ENCODE data around the gene FCAMR.
"Not testable (repeated sequence)": the region's sequence is repeated elsewhere in the genome, so short reads cannot be mapped to it uniquely, and the experiment has no call there.

FCAMR gene

DNA sequence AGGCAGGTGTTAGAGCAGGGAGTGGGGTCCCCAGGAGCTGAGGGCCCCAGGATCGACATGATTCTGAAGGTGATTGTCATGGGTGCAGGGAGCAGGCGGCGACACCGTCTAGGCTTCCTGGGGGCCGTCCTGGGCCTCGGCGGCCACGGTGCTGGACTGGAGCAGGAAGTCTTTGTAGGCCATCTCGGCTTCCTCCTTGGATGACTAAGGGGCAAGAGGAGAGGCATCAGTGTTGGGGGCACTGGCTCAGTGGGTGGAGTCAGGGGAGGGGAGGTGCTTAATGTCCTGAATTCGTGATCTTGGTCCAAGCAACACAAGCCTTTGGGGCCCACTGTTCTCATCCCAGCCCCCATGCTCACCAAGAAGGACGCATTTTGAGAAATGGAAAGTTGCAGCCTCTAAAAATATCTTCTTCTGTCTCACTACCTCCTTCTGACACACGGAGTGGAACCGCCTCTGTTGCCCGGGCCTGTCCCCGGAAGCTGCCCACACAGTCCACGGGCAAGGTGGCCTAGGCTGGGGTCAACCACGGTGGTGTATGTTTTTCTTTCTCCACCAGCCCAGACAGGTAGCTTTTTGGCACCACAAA is 40.0 kb downstream of the FCAMR start:
- peak; percentile 73 for DNase-seq

- DNase-seq = no peak
Measured at GRCh38 chr1:206929524-206929923, 40.7 kb downstream of the FCAMR start.

- DNase-seq = no peak
Measured at GRCh38 chr1:206926286-206926685, 44.0 kb downstream of the FCAMR start.

- peak; percentile 80 for DNase-seq
Measured at GRCh38 chr1:206925106-206925736, 45.0 kb downstream of the FCAMR start.

DNA sequence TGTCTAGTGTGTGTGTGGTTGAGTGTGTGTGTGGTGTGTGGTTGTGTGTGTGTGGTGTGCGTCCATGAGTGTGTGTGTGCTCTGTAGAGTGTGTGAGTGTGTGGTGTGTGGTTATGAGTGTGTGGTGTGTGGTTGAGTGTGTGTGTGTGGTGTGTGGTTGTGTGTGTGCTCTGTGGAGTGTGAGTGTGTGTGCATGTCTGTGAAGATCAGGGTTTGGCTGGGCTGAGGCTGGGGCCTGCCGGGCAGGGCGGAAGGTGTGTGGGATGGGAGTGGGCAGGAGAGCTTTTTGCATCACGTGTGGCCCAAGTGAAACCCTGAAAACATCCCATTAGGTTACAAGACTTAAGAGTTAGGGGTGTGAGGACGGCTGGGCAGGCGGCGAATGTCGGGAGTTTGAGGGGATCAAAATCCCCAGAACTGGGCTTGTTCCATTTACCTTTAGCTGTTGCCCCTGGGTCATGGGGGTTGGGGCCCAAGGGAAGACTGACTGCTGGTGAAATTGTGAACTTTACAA is 45.6 kb downstream of the FCAMR start:
- DNase-seq = no peak

DNA sequence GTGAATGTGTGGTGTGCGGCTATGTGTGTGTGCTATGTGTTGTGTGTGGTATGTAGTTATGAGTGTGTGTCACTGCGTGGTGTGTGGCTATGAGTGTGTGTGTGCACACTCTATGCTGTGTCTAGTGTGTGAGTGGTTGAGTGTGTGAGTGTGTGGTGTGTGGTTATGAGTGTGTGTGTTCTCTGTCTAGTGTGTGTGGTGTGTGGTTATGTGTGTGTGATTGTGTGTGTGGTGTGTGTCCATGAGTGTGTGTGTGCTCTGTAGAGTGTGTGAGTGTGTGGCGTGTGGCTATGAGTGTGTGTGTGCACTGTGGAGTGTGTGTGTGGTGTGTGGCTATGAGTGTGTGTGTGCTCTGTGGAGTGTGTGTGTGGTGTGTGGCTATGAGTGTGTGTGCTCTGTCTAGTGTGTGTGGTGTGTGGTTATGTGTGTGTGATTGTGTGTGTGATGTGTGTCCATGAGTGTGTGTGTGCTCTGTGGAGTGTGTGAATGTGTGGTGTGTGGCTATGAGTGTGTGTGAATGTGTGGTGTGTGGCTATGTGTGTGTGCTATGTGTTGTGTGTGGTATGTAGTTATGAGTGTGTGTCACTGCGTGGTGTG is 46.2 kb downstream of the FCAMR start:
- DNase-seq = not testable (repeated sequence)

DNA sequence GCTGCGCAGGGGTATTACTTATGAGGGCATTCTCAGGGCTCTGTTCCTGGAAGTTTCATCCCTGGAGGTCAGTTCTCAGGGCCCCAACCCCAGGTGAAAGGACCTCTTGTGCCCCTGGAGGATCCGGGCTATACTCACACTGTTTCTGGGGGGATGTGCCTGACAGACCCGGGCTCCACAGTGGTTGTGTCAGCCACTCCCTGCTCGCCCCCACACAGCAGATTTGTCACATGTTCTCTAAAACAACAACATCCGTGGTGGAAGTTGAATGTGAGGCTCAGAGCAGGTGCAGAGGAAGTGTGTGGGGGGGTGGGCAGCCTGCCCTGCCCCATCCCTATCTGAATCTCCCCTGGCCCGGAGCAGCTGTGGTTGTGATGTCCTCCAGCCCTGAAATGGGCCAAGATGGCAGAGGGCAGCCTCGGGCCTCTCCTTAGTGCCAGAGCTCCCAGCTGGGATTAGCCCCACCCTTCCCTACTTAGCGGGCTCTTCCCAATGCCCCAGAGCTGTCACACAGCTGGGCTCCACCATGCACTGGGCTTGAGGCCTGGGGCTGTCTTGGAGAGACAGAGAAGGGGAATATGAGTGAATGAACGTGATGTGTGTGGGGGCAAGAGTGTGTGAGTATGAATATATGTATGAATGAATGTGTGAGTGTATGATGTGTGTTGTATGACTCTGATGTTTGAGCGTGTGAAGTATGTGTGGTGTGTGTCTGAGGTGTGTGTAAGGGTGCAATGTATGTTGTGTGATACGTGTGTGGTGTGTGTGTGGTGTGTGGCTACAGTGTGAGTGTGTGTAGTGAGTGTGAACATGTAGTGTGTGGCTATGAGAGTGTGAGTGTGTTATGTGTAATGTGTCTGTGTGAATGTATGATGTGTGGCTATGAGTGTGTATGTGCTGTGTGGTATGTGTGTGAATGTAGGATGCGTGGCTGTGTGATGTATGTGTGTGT is 47.0 kb downstream of the FCAMR start:
- DNase-seq = peak; percentile 78

DNA sequence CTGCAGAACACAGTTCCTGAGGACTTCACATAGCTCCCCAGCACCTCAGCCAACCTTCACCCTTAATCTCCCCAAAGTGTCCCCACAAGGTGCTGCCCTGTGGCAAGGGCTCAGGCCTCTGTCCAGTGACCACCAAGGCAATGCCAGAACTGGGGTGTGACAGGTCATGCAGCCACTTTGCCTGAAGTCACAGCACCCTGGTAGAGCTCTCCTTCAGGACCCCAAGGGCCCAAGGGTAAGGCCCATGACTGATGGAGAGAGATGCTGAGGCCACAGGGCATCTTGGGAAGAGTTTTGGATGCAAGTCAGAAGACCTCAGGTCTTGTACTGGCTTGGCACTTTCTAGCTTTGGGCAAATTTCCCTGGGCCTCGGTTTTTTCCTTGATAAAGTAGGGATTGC is 47.7 kb downstream of the FCAMR start:
- no peak for DNase-seq

DNA sequence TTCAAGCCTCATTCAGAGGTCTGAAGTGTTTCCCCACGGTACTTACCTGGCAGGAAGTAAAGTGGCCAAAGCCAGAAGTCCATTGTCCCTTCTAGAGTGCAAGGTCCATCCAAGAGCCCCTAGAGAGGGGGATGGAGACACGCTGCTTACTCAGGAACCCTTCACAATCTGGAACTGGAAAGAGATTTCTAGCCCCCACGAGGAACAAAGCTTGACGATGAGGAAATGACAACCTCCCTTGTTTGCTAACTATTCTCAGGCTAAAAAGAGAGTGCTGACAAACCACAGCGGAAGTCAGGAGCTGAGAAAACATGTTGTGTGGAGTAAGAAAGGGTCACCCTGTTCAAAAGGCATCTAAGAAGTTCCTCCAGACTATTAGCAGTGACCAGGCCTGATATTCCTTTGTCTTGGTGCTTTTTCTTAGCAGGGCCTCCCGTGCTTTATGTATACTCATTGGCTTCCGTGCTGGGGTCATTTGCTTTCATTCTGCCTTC is 48.4 kb downstream of the FCAMR start, which contains the start of gene FCMR:
Gene FCMR, minus strand, starts transcription at position 170 of the 494 bp plus-strand sequence. Its CDS starts 87 bp downstream, at position 83.
- no peak for DNase-seq

GRCh38 chr1:206918076-206918475 is 52.2 kb downstream of the FCAMR start:
- no peak for DNase-seq

GRCh38 chr1:206916000-206916709 is 54.1 kb downstream of the FCAMR start:
- no peak for DNase-seq

DNA sequence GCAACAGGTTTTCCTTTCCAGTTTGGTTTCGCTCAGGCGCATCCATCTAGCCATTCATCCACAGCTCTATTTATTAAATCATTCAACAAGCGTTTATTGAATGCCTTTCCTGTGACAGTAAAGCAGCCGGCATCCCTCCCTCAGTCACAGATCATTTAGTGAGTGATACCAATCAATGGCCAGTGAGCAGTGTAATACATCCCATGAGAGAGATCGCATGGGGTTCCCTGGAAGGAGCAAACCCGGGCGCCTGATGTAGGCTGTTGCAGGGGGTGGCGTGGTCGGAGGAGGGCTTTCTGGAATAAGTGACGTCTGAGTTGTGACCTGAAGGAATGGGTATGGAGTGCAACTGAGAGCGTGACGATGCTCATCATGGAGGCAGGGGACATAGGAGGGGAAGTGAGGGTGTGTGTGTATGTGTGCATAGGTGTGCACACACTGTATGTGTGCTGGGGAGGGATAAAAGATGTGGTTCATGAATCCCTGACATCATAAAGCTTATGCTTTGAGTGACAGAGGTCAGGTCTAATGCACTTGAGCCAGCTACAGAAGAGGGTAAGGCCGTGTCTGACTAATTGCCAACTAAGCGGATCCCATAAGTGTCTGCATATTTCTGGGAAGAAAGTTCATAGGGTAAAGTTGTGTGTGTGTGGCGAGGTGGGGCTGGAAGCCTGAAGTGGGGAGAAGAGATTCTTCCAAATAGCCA is 55.1 kb downstream of the FCAMR start:
- no peak for DNase-seq

GRCh38 chr1:206913766-206914537 is 56.3 kb downstream of the FCAMR start:
- no peak for DNase-seq

- no peak for DNase-seq
Measured at GRCh38 chr1:206912445-206913095, 57.7 kb downstream of the FCAMR start.

DNA sequence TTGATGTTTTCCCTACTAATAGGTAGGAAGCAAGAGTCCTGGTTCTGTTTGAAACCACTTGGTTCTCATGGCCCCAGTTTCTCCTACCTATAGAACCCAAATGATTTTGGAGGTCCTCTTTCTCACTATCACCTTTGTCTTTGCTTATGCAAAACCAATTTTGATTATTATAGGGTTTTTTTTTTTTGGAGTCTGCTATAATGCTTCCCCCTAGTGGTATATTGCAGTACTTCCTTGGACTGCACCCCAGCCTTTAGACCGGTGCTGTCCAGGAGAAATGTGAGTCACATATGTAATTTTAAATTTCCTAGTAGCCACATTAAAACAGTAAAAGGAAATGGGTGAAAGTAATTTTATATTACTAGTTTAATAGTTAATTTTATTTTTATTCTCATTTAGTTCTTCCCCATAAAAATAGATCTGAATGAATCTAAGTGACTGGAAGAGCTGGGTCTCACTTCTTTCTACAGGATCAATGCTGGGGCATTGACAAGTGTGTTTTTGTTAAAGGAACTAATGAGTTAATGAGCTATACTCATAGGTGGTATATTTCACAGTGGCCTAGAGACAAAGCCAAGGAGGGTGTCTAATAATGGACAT is 59.1 kb downstream of the FCAMR start:
- no peak for DNase-seq

DNA sequence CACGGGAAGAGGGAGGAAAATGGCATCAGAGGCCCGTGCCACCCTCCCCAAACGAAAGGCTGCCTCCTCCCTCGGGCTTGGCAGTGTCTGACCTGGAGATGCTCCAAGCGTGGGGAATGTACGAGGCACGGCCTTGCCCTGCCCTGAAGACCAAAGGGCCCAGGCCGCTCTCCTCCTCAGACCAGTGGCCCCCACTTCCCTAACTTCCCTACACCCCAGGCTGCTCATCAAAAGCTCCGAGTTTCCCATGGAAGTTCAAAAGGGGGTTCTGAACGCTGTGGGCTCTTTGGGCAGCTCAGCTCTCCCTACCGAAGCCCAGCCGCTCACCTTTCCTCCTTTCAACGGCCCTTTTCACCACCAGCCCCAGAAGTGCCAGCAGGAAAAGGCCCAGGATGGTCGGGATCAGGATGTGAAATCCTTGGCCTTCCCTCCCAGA is 60.4 kb downstream of the FCAMR start:
- peak; percentile 43 for DNase-seq

DNA sequence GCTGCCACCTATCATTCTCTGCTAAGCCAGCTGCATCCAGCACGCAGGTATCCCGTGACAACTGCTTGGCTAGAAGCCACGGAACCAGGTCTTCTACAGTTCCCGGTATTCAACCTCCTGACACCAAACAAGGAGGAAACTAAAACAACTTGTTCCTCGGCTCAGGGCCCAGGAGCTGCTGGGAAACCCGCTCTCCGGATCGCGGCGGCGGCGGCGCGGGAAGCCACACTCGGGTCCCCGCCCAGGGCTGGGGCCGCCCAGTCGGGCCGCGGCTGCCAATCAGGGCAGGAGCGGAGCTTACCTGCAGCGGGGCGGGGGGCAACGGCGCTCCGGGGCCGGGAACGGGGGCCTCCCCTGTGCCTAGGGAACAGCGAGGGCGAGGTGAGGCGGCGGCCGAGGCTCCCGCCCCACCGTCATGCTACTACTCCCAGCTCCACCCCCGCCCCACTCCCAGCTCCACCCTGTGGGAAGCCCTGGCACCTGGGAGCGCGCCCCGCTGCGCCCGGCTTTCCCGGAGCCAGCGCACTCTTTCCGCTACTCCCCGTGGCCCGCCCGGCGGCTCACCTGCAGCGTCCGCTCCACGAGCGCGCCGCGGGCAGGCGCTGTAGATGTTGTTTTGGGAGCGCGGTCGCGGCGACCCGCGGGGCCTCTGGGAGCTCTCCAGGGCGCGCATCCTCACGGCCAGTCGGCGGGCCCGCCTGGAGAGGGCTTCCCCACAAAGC is 60.9 kb downstream of the FCAMR start:
- DNase-seq = peak; percentile 77

DNA sequence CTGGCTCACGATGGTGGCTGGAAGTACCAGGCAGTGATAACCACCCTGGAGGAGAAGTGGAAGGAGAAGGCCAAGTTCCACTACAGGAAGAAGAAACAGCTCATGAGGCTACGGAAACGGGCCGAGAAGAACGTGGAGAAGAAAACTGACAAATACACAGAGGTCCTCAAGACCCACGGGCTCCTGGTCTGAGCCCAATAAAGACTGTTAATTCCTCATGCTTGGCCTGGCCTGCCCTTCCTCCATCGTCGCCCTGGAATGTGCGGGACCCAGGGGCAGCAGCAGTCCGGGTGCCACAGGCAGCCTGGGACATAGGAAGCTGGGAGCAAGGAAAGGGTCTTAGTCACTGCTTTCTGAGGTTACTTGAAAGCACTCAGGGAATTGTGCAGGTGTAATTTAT is 62.2 kb downstream of the FCAMR start:
- DNase-seq = peak; percentile 50
